GM19023 (cell line): ENCODE results near the gene RUFY2.
"Not testable (repeated sequence)": the region's sequence is repeated elsewhere in the genome, so short reads cannot be mapped to it uniquely, and the experiment has no call there.

ENCODE experiments used
- ATAC-seq: cut with Tn5 transposase; IDR thresholded peaks from one replicate; pipeline ENCODE4 v1.9.1; 2021; ENCODE audit warnings: mild to moderate bottlenecking, moderate library complexity; ENCODE audit not compliant: unreplicated experiment

The RUFY2 gene

GRCh38 chr10:68329506-68329861 lies 77.6 kb downstream of the RUFY2 start:
- no peak for ATAC-seq

- no peak for ATAC-seq
Measured at GRCh38 chr10:68327889-68328786, 78.9 kb downstream of the RUFY2 start.

GRCh38 chr10:68324396-68324795 lies 82.7 kb downstream of the RUFY2 start:
- ATAC-seq, result not testable (repeated sequence)

GRCh38 chr10:68318331-68319059 lies 88.6 kb downstream of the RUFY2 start:
- ATAC-seq, result no peak

- no peak for ATAC-seq
Measured at GRCh38 chr10:68315582-68315981, 91.5 kb downstream of the RUFY2 start.

GRCh38 chr10:68314930-68315329 lies 92.1 kb downstream of the RUFY2 start:
- not testable (repeated sequence) for ATAC-seq

GRCh38 chr10:68310531-68310930 lies 96.5 kb downstream of the RUFY2 start:
- ATAC-seq, result no peak

- no peak for ATAC-seq
Measured at GRCh38 chr10:68305854-68306253, 101.2 kb downstream of the RUFY2 start.

GRCh38 chr10:68303849-68304412 lies 103.1 kb downstream of the RUFY2 start:
- no peak for ATAC-seq

GRCh38 chr10:68302871-68303270 lies 104.2 kb downstream of the RUFY2 start:
- no peak for ATAC-seq

- no peak for ATAC-seq
Measured at GRCh38 chr10:68302503-68302823, 104.6 kb downstream of the RUFY2 start.

GRCh38 chr10:68301790-68302502 lies 105.1 kb downstream of the RUFY2 start:
- ATAC-seq, result no peak

GRCh38 chr10:68301301-68301700 lies 105.8 kb downstream of the RUFY2 start:
- no peak for ATAC-seq

GRCh38 chr10:68296843-68297663 lies 110.0 kb downstream of the RUFY2 start:
- ATAC-seq, result no peak
